Measurements from ENCODE around the gene SLCO3A1. TPM values are rescaled to one million over a fixed set of nuclear protein-coding genes. Genes with fewer than 3 reads are reported as not detected.
"Not testable (repeated sequence)": the region's sequence is repeated elsewhere in the genome, so short reads cannot be mapped to it uniquely, and the experiment has no call there.

SLCO3A1 gene
- total RNA-seq, 2 donors from 2014 or later, result 13.0 to 15.1 TPM

- intact Hi-C loops (cut with DNase I, micrococcal nuclease), result no loop called here
- DNase-seq (no peak), ATAC-seq (no peak)
These were observed 180.7 kb downstream of the SLCO3A1 start for GRCh38 chr15:92034227-92034626.

GRCh38 chr15:92035551-92035950 is 182.0 kb downstream of the SLCO3A1 start:
- intact Hi-C loops (cut with DNase I, micrococcal nuclease), result no loop called here
- ATAC-seq (no peak), DNase-seq (no peak)

- intact Hi-C loops (cut with DNase I, micrococcal nuclease), result no loop called here
- ATAC-seq, result no peak
- DNase-seq, result no peak
These were observed 182.5 kb downstream of the SLCO3A1 start for GRCh38 chr15:92035961-92036360.

GRCh38 chr15:92037491-92037890 is 184.0 kb downstream of the SLCO3A1 start:
- ATAC-seq, result no peak
- intact Hi-C loops (cut with DNase I, micrococcal nuclease), result no loop called here
- no peak for DNase-seq

GRCh38 chr15:92040350-92040749 is 186.8 kb downstream of the SLCO3A1 start:
- intact Hi-C loops (cut with DNase I, micrococcal nuclease), result no loop called here
- no peak for ATAC-seq
- DNase-seq, result no peak

- no peak for DNase-seq
- ATAC-seq, result no peak
- intact Hi-C loops (cut with DNase I, micrococcal nuclease), result no loop called here
These were observed 187.9 kb downstream of the SLCO3A1 start for GRCh38 chr15:92041371-92041770.

GRCh38 chr15:92043283-92043682 is 189.8 kb downstream of the SLCO3A1 start:
- intact Hi-C loops (cut with DNase I, micrococcal nuclease), result no loop called here
- DNase-seq, result no peak

GRCh38 chr15:92044203-92044909 is 190.8 kb downstream of the SLCO3A1 start:
- DNase-seq (no peak), ATAC-seq (no peak)
- intact Hi-C loops (cut with DNase I, micrococcal nuclease), result no loop called here

More at GRCh38 chr15:92043283-92043682, 189.8 kb downstream of the SLCO3A1 start:
- ATAC-seq, result no peak

GRCh38 chr15:92047900-92048299 is 194.4 kb downstream of the SLCO3A1 start:
- ATAC-seq (no peak), DNase-seq (no peak)
- intact Hi-C loops (cut with DNase I, micrococcal nuclease), result no loop called here

- no peak for ATAC-seq
- DNase-seq, result no peak
- intact Hi-C loops (cut with DNase I, micrococcal nuclease), result no loop called here
These were observed 195.2 kb downstream of the SLCO3A1 start for GRCh38 chr15:92048739-92049138.

GRCh38 chr15:92049290-92049989 is 195.9 kb downstream of the SLCO3A1 start:
- DNase-seq (no peak), ATAC-seq (no peak)
- intact Hi-C loops (cut with DNase I, micrococcal nuclease), result no loop called here

- no peak for DNase-seq
- ATAC-seq, result no peak
These were observed 196.9 kb downstream of the SLCO3A1 start for GRCh38 chr15:92050220-92050898.

GRCh38 chr15:92051716-92052115 is 198.2 kb downstream of the SLCO3A1 start:
- intact Hi-C loops (cut with DNase I, micrococcal nuclease), result no loop called here
- ATAC-seq (no peak), DNase-seq (no peak)

More at GRCh38 chr15:92050220-92050898, 196.9 kb downstream of the SLCO3A1 start:
- intact Hi-C loops (cut with DNase I, micrococcal nuclease), result no loop called here

GRCh38 chr15:92053753-92054316 is 200.3 kb downstream of the SLCO3A1 start:
- DNase-seq, result no peak
- ATAC-seq, result no peak
- intact Hi-C loops (cut with DNase I, micrococcal nuclease), result no loop called here

- intact Hi-C loops (cut with DNase I, micrococcal nuclease), result no loop called here
- ATAC-seq, result no peak
- DNase-seq, result no peak
These were observed 203.4 kb downstream of the SLCO3A1 start for GRCh38 chr15:92056875-92057274.

- DNase-seq (no peak), ATAC-seq (no peak)
- intact Hi-C loops (cut with DNase I, micrococcal nuclease), result no loop called here
These were observed 205.8 kb downstream of the SLCO3A1 start for GRCh38 chr15:92059036-92059970.

GRCh38 chr15:92059971-92060311 is 206.4 kb downstream of the SLCO3A1 start:
- ATAC-seq; intact Hi-C loops (cut with DNase I, micrococcal nuclease); DNase-seq: not testable (repeated sequence)

- DNase-seq, result no peak
- ATAC-seq, result no peak
- intact Hi-C loops (cut with DNase I, micrococcal nuclease), result no loop called here
These were observed 208.1 kb downstream of the SLCO3A1 start for GRCh38 chr15:92061511-92062195.

All from left colon (tissue), 2 donors.